Peyer's patch (tissue), 4 donors: ENCODE data around the gene MAP3K8. TPM values are rescaled to one million over a fixed set of nuclear protein-coding genes. Genes with fewer than 3 reads are reported as not detected.
A peak's percentile ranks its signal among the peaks of the same experiment; 100 is the strongest.

ENCODE experiments used
- DNase-seq, 3 donors: peaks; one replicate each; pipeline ENCODE4 v3.0.0-alpha.2; 2017 to 2019
- H3K27ac ChIP-seq, 4 donors: fragments of 200-600 bp; sonication (generic); one replicate each; pipeline ENCODE4 v1.5.1; 2016 to 2019
- H3K27me3 ChIP-seq, 2 donors: fragments of 200-600 bp; sonication (generic); one replicate each; pipeline ENCODE4 v1.5.1; 2019
- H3K36me3 ChIP-seq, 3 donors: fragments of 200-600 bp; sonication (generic); one replicate each; pipeline ENCODE4 v1.5.1; 2016 to 2019
- H3K4me1 ChIP-seq, 4 donors: fragments of 200-600 bp; sonication (generic); one replicate each; pipeline ENCODE4 v1.5.1; 2016 to 2019
- H3K4me3 ChIP-seq, 4 donors: fragments of 200-600 bp; sonication (generic); 1 replicate in 3 of 4; 2 replicates in 1 of 4; pipeline ENCODE4 v1.5.1; 2016 to 2019; ENCODE audit warnings: mild to moderate bottlenecking in 1 of 4
- H3K9me3 ChIP-seq, 4 donors: fragments of 200-600 bp; sonication (generic); one replicate each; pipeline ENCODE4 v1.5.1; 2016 to 2019; ENCODE audit warnings: mild to moderate bottlenecking in 1 of 4
- POLR2A ChIP-seq, 2 donors: fragments of 450-650 bp; IDR thresholded peaks; one replicate each; pipeline ENCODE4 v1.5.1; 2017; ENCODE audit warnings: antibody characterized with exemption in 2 of 2, mild to moderate bottlenecking in 2 of 2, moderate library complexity in 2 of 2
- total RNA-seq, 4 donors: library from RNA; depleted of rRNA; stranded (reverse); fragments of >200 nt; gene quantifications; one replicate each; pipeline ENCODE4 v1.1.0, GENCODE V29; 2016
- TF ChIP-seq, protein P1 (sequence below), 6 experiments: fragments of 450-650 bp in 4 of 6; fragments of 200-600 bp in 2 of 6; sonication (generic) in 1 of 6; IDR thresholded peaks; one replicate each; pipeline ENCODE4 v1.5.1; 2017 to 2019; ENCODE audit warnings: antibody characterized with exemption in 6 of 6, mild to moderate bottlenecking in 3 of 6, moderate library complexity in 1 of 6

MAP3K8 gene
- total RNA-seq, 4 donors from 2014 or later: 3.5 to 19.0 (median 11.5) TPM

DNA sequence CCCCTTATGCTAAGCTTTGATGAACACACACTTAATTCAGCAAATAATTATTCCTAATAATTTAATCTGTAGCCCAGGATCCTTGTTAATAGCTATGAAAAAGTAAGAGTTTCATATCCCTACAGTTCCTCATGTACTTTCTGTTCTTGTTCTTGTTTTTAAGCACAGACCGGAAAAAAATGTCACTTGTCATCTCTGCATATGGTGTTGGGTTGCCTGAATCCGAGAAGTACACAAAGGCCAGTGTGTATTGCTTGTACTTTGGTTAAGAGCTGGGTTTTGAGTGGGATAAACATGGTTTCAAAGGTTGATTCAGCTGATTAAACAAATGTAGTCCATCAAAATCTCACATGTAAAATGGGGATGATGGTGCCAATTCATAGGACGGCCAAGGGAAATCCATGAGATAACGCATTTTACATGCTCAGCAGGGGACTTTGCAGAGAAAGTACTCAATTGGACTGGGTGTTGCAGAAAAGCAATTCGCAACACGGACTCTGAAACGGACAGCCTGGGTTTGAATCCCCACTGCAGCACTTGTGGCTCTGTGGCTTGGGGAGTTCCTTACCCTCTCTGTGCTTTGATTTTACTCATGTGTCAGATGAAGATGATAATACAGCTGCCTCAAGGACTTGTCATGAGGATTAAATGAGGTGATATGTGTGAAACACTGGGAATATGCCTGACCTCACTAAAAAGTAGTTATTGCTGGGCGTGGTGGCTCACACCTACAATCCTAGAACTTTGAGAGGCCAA, 71.7 kb downstream of the MAP3K8 start:
- Histone ChIP-seq H3K27me3 (no peaks in the 10 kb centered on the region), H3K4me1 (peaks cover 0 to 26% (median 3%) of the 10 kb centered on the region in 4 donors), H3K27ac (peak overlapping the region; percentile 12 to 63 (median 53)), H3K9me3 (no peaks in the 10 kb centered on the region), H3K36me3 (no peaks in the 10 kb centered on the region), H3K4me3 (no peak overlapping the region)
- TF ChIP-seq, protein P1, sequence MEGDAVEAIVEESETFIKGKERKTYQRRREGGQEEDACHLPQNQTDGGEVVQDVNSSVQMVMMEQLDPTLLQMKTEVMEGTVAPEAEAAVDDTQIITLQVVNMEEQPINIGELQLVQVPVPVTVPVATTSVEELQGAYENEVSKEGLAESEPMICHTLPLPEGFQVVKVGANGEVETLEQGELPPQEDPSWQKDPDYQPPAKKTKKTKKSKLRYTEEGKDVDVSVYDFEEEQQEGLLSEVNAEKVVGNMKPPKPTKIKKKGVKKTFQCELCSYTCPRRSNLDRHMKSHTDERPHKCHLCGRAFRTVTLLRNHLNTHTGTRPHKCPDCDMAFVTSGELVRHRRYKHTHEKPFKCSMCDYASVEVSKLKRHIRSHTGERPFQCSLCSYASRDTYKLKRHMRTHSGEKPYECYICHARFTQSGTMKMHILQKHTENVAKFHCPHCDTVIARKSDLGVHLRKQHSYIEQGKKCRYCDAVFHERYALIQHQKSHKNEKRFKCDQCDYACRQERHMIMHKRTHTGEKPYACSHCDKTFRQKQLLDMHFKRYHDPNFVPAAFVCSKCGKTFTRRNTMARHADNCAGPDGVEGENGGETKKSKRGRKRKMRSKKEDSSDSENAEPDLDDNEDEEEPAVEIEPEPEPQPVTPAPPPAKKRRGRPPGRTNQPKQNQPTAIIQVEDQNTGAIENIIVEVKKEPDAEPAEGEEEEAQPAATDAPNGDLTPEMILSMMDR (IDR thresholded peaks at IDR 0.05): no peak
- TF ChIP-seq POLR2A (IDR thresholded peaks at IDR 0.05): no peak
- DNase-seq: no peak

GRCh38 chr10:30509508-30509907, 75.5 kb downstream of the MAP3K8 start:
- Histone ChIP-seq H3K4me3 (no peak overlapping the region), H3K9me3 (no peaks in the 10 kb centered on the region), H3K36me3 (no peaks in the 10 kb centered on the region), H3K4me1 (peaks cover 0 to 14% (median 3%) of the 10 kb centered on the region in 4 donors), H3K27me3 (no peaks in the 10 kb centered on the region), H3K27ac (no peak overlapping the region)
- DNase-seq: no peak
- TF ChIP-seq POLR2A (IDR thresholded peaks at IDR 0.05): no peak
- TF ChIP-seq, protein P1 (IDR thresholded peaks at IDR 0.05): no peak

DNA sequence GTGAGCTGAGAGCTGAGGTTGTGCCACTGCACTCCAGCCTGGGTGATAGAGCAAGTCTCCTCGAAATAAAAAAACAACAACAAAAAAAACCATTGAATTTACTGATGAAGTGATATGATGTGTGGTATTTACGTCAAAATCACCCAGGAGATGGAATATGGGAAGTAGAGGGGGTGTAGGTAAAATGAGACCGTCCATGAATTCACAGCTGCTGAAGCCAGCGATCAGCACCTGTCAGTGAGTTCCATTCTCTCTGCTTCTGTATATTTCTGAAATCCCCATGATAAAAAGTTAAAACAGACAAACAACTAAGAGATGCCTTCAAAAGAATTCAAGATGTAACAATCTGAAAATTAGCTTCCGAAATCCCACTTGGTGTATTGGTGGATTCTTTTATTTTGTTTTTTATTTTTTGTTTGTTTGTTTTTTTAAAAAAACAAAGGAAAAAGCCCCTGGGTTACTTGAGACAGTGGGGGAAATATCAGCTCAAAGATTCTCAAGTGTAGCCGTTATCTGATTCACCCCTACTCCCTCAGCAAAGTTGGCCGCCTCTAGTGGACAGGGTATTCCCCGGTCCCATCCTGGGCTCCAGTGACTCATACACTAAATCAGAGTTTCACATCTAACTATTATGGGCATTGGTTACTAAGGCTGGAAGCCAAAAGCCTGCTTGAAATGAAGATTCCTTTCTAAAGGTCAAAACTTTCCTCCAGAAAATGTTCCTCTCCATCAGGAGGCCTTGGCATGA, 76.4 kb downstream of the MAP3K8 start:
- DNase-seq: no peak
- no peaks in the 10 kb centered on the region for H3K27me3 ChIP-seq
- no peaks in the 10 kb centered on the region for H3K9me3 ChIP-seq
- no peak overlapping the region for H3K4me3 ChIP-seq
- H3K4me1 ChIP-seq: peaks cover 0 to 8% (median under 1%) of the 10 kb centered on the region in 4 donors
- no peak overlapping the region for H3K27ac ChIP-seq
- H3K36me3 ChIP-seq: no peaks in the 10 kb centered on the region
- TF ChIP-seq, protein P1 (IDR thresholded peaks at IDR 0.05): no peak

- no peaks in the 10 kb centered on the region for H3K27me3 ChIP-seq
- TF ChIP-seq POLR2A (IDR thresholded peaks at IDR 0.05): no peak
- TF ChIP-seq, protein P1 (IDR thresholded peaks at IDR 0.05): no peak
- no peak overlapping the region for H3K4me3 ChIP-seq
- H3K27ac ChIP-seq: peak overlapping the region in 1 of 4 donors; percentile 13
- H3K36me3 ChIP-seq: no peaks in the 10 kb centered on the region
- peaks cover 0 to 5% (median 0%) of the 10 kb centered on the region in 4 donors for H3K4me1 ChIP-seq
- no peaks in the 10 kb centered on the region for H3K9me3 ChIP-seq
- DNase-seq: no peak
Measured at GRCh38 chr10:30510932-30511700, 77.1 kb downstream of the MAP3K8 start.

Other genes starting within 250 kb of the MAP3K8 start
- gene MTPAP, start 84.9 kb upstream of the MAP3K8 start, total RNA-seq: 10 to 100 TPM; 12.1 to 30.5 (median 17.0) TPM
- gene LYZL2, start 195.6 kb downstream of the MAP3K8 start, total RNA-seq: not detected